Measurements from ENCODE around the gene NBDY.

DNA sequence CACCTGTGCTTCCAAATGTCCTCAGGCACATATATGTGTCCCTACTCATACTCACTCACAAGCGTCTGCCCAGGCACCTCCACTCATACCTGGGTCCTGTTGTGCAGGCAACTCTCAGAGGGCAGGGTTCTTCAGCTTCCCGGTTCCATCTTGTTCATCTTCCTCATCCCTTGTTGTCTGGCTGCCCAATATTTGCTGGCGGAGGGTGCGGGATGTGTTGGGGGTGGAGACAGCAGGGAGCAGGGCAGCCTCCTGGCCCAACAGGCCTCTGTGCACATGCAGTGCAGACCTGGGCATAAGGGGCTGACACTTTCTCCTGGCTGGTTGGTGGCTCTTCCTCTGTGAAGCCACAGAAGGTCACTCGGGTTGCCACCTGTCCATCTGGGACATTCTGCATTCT is 32.1 kb downstream of the NBDY start:
- no peak for TF ChIP-seq EZH2 (IDR thresholded peaks at IDR 0.05; ENCODE audit: low read length)
- TF ChIP-seq, protein P1, sequence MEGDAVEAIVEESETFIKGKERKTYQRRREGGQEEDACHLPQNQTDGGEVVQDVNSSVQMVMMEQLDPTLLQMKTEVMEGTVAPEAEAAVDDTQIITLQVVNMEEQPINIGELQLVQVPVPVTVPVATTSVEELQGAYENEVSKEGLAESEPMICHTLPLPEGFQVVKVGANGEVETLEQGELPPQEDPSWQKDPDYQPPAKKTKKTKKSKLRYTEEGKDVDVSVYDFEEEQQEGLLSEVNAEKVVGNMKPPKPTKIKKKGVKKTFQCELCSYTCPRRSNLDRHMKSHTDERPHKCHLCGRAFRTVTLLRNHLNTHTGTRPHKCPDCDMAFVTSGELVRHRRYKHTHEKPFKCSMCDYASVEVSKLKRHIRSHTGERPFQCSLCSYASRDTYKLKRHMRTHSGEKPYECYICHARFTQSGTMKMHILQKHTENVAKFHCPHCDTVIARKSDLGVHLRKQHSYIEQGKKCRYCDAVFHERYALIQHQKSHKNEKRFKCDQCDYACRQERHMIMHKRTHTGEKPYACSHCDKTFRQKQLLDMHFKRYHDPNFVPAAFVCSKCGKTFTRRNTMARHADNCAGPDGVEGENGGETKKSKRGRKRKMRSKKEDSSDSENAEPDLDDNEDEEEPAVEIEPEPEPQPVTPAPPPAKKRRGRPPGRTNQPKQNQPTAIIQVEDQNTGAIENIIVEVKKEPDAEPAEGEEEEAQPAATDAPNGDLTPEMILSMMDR (optimal IDR thresholded peaks at IDR 0.05 in 1 of 3, IDR thresholded peaks at IDR 0.05 in 1 of 3, conservative IDR thresholded peaks at IDR 0.05 in 1 of 3; ENCODE audit: extremely low read depth in 1 of 3, insufficient read depth in 2 of 3, low read length in 3 of 3), result no peak

Measured in keratinocyte (primary cell).